Fibroblast of lung (primary cell): ENCODE data around the gene KDM8. TPM values are rescaled to one million over a fixed set of nuclear protein-coding genes. Genes with fewer than 3 reads are reported as not detected.

Experiments
- DNase-seq, 2 donors: peaks; one replicate each; pipeline versions ENCODE4 v3.0.0 to v3.0.0-alpha.2; 2010; ENCODE audit warnings: low read depth in 2 of 2
- H2AFZ ChIP-seq: 2 replicates; pipeline ENCODE4 v1.5.1; 2012; ENCODE audit warnings: low read length, control low read depth, inconsistent platforms
- H3K27ac ChIP-seq: 2 replicates; pipeline ENCODE4 v1.5.1; 2011; ENCODE audit warnings: low read length, control low read depth; ENCODE audit not compliant: insufficient read depth
- H3K27me3 ChIP-seq: 2 replicates; pipeline ENCODE4 v1.5.1; 2011; ENCODE audit warnings: mild to moderate bottlenecking, low read length; ENCODE audit not compliant: control insufficient read depth, insufficient read depth
- H3K36me3 ChIP-seq: 2 replicates; pipeline ENCODE4 v1.5.1; 2011; ENCODE audit warnings: low read length; ENCODE audit not compliant: control insufficient read depth, insufficient read depth
- H3K4me1 ChIP-seq: 2 replicates; pipeline ENCODE4 v1.5.1; 2011; ENCODE audit warnings: low read length; ENCODE audit not compliant: control insufficient read depth, insufficient read depth; ENCODE audit errors: extremely low read depth
- H3K4me2 ChIP-seq: 2 replicates; pipeline ENCODE4 v1.5.1; 2011; ENCODE audit warnings: low read length, control low read depth; ENCODE audit not compliant: insufficient read depth; ENCODE audit errors: extremely low read depth
- H3K4me3 ChIP-seq, 4 experiments: fragments of 200-600 bp in 1 of 4; sonication (generic) in 1 of 4; replicated peaks in 1 of 4; 2 replicates each; pipeline ENCODE4 v1.5.1; 2011 to 2016; ENCODE audit warnings: low read length in 4 of 4, low read depth in 3 of 4, mild to moderate bottlenecking in 3 of 4, control low read depth in 2 of 4, inconsistent platforms in 1 of 4, mixed read lengths in 1 of 4; ENCODE audit not compliant: insufficient read depth in 1 of 4; ENCODE audit errors: control extremely low read depth in 1 of 4
- H3K79me2 ChIP-seq: 2 replicates; pipeline ENCODE4 v1.5.1; 2012; ENCODE audit warnings: mild to moderate bottlenecking, low read length, inconsistent platforms; ENCODE audit not compliant: control insufficient read depth, insufficient read depth
- H3K9ac ChIP-seq: 2 replicates; pipeline ENCODE4 v1.5.1; 2011; ENCODE audit warnings: mild to moderate bottlenecking, low read length, control low read depth; ENCODE audit not compliant: insufficient read depth
- H3K9me3 ChIP-seq: 2 replicates; pipeline ENCODE4 v1.5.1; 2012; ENCODE audit warnings: low read depth, low read length; ENCODE audit not compliant: control insufficient read depth, insufficient read depth
- H4K20me1 ChIP-seq: 2 replicates; pipeline ENCODE4 v1.5.1; 2011; ENCODE audit warnings: low read length; ENCODE audit not compliant: control insufficient read depth, insufficient read depth; ENCODE audit errors: extremely low read depth
- EZH2 ChIP-seq: IDR thresholded peaks from 2 replicates; pipeline ENCODE4 v1.5.1; 2012; ENCODE audit warnings: low read length, control low read depth, mild to moderate bottlenecking; ENCODE audit errors: missing control alignments
- polyA plus RNA-seq, 2 donors: library from polyadenylated mRNA; depleted of rRNA in 1 of 2; stranded (reverse) in 1 of 2; unstranded in 1 of 2; fragments of >200 nt; gene quantifications; 2 replicates each; pipeline ENCODE4 v1.2.1, GENCODE V29; 2011 to 2012; ENCODE audit warnings: missing spikeins in 1 of 2
- total RNA-seq: library from RNA; depleted of rRNA; stranded (reverse); fragments of >200 nt; gene quantifications from 2 replicates; pipeline ENCODE4 v1.2.1, GENCODE V29; 2014
- TF ChIP-seq, protein P1 (sequence below), 2 donors: IDR thresholded peaks in 1 of 2; conservative IDR thresholded peaks in 1 of 2; 1 replicate in 1 of 2; 2 replicates in 1 of 2; pipeline ENCODE4 v1.5.1; 2011 to 2012; ENCODE audit warnings: low read length in 2 of 2, control low read depth in 1 of 2, inconsistent platforms in 1 of 2, low read depth in 1 of 2, mild to moderate bottlenecking in 1 of 2

Gene KDM8
- total and polyA plus RNA-seq, 2 donors (not counting 1 experiment from before 2014, with no cell fraction given) = 2.0 to 3.6 TPM

DNA sequence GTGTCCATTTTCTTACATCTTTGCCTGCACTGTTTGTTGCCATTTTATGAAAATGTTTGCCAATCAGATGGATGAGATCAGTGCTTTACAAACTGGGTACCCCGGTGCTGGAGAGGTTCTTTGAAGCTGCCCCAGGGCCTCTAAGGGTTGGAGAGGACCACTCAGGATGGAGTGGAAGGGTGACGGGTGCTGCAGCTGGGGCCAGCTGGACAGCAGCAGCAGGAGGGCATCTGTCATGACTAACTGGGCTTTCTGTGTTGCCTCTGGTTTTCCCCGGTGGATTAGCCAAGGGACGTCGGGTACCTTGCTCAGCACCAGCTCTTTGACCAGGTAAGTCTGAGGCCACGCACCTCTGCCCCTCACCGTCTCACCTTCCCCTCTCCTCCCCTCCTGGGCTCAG lies 12.3 kb downstream of the KDM8 start:
- no peaks in the 10 kb centered on the region for H4K20me1 ChIP-seq
- no peak overlapping the region for H3K4me3 ChIP-seq
- no peak for TF ChIP-seq EZH2
- TF ChIP-seq, protein P1, sequence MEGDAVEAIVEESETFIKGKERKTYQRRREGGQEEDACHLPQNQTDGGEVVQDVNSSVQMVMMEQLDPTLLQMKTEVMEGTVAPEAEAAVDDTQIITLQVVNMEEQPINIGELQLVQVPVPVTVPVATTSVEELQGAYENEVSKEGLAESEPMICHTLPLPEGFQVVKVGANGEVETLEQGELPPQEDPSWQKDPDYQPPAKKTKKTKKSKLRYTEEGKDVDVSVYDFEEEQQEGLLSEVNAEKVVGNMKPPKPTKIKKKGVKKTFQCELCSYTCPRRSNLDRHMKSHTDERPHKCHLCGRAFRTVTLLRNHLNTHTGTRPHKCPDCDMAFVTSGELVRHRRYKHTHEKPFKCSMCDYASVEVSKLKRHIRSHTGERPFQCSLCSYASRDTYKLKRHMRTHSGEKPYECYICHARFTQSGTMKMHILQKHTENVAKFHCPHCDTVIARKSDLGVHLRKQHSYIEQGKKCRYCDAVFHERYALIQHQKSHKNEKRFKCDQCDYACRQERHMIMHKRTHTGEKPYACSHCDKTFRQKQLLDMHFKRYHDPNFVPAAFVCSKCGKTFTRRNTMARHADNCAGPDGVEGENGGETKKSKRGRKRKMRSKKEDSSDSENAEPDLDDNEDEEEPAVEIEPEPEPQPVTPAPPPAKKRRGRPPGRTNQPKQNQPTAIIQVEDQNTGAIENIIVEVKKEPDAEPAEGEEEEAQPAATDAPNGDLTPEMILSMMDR (conservative IDR thresholded peaks at IDR 0.05 in 1 of 2, IDR thresholded peaks at IDR 0.05 in 1 of 2; ENCODE audit: low read depth in 1 of 2, low read length in 2 of 2) = no peak
- no peaks in the 10 kb centered on the region for H3K27me3 ChIP-seq
- no peak overlapping the region for H3K9ac ChIP-seq
- H3K27ac ChIP-seq = no peak overlapping the region
- no peaks in the 10 kb centered on the region for H3K4me1 ChIP-seq
- H2AFZ ChIP-seq = no peak overlapping the region
- no peak overlapping the region for H3K4me2 ChIP-seq
- no peak for DNase-seq
- no peaks in the 10 kb centered on the region for H3K79me2 ChIP-seq
- no peaks in the 10 kb centered on the region for H3K9me3 ChIP-seq
- H3K36me3 ChIP-seq = peaks cover 6% of the 10 kb centered on the region

DNA sequence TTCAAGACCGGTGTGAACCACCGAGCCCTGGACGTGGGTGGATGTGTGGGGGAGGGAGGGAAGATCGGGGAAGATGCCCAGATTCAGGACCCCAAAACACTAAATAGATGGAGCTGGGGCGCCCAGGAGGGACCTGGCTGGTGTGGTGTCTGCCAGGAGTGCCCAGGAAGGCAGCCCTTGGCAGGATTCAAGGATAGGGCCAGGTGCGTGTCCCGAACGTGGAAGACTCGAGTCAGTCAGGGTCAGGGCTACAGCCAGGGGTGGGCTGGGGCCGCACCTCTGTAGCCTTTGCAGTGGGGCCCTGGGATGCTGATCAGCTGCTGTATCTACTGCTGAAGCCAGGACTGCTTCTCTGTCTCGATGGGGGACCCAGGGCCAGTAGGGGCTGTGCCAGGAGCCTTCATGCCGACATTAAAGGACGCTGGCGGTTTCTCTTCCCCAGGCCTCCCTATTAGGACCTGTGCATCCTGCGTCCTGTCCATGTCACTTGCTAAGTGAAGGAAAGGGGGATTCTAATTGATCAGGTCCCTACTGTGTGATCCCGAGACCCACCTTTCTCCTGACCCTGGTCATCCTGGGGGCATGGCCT lies 13.1 kb downstream of the KDM8 start:
- Histone ChIP-seq H3K27ac (no peak overlapping the region), H3K4me2 (no peak overlapping the region), H4K20me1 (no peaks in the 10 kb centered on the region), H2AFZ (no peak overlapping the region), H3K9me3 (no peaks in the 10 kb centered on the region), H3K27me3 (no peaks in the 10 kb centered on the region), H3K4me1 (no peaks in the 10 kb centered on the region), H3K4me3 (no peak overlapping the region), H3K79me2 (no peaks in the 10 kb centered on the region), H3K36me3 (peaks cover 6% of the 10 kb centered on the region), H3K9ac (no peak overlapping the region)
- no peak for DNase-seq
- TF ChIP-seq, protein P1 (conservative IDR thresholded peaks at IDR 0.05 in 1 of 2, IDR thresholded peaks at IDR 0.05 in 1 of 2; ENCODE audit: low read depth in 1 of 2, low read length in 2 of 2) = no peak
- no peak for TF ChIP-seq EZH2

DNA sequence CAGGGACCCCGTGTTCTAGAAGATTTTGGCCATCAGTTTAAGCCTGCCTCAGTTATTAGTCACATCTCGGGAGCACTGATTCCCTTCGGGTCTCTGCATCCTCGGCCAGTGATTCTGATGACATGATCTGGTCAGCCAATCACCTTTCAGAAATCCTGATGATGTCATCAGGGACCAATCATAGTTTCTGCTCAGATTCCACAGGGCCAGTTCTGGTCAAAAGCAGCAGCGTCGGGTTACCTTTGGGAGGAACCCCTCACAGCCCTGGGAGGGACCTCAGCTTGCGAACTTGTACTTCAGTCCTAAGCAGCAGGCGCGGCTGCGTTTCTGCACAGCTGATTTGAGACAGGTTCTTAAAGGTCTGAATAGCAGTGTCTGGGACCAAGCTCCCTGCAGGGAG lies 13.9 kb downstream of the KDM8 start:
- TF ChIP-seq, protein P1 (conservative IDR thresholded peaks at IDR 0.05 in 1 of 2, IDR thresholded peaks at IDR 0.05 in 1 of 2; ENCODE audit: low read depth in 1 of 2, low read length in 2 of 2) = no peak
- H3K9me3 ChIP-seq = no peaks in the 10 kb centered on the region
- no peak overlapping the region for H3K4me3 ChIP-seq
- H3K27me3 ChIP-seq = no peaks in the 10 kb centered on the region
- H3K36me3 ChIP-seq = peaks cover 6% of the 10 kb centered on the region
- peak; percentile 53 to 81 for DNase-seq
- no peaks in the 10 kb centered on the region for H3K79me2 ChIP-seq
- no peak overlapping the region for H3K9ac ChIP-seq
- H4K20me1 ChIP-seq = no peaks in the 10 kb centered on the region
- H3K4me2 ChIP-seq = no peak overlapping the region
- peaks cover 6% of the 10 kb centered on the region for H3K4me1 ChIP-seq
- no peak overlapping the region for H2AFZ ChIP-seq
- H3K27ac ChIP-seq = no peak overlapping the region
